OCI-LY1 (cell line): ENCODE measurements around the gene DAAM2.

ENCODE experiments used
- H2AFZ ChIP-seq: fragments of 200-600 bp; sonication (generic), shearing (Covaris generic); 2 replicates; pipeline ENCODE4 v1.6.0; 2014; ENCODE audit warnings: antibody characterized with exemption, mild to moderate bottlenecking, low read length
- H3F3A ChIP-seq: fragments of 200-600 bp; sonication (generic), shearing (Covaris generic); 2 replicates; pipeline ENCODE4 v1.6.0; 2014; ENCODE audit warnings: mild to moderate bottlenecking, antibody characterized with exemption, low read length, moderate library complexity; ENCODE audit not compliant: insufficient read depth
- H3K27ac ChIP-seq: fragments of 200-600 bp; sonication (generic); 2 replicates; pipeline ENCODE4 v1.5.1; 2014; ENCODE audit warnings: low read length, mixed run types, mild to moderate bottlenecking, low read depth; ENCODE audit not compliant: poor library complexity, severe bottlenecking
- H3K27me3 ChIP-seq: fragments of 200-600 bp; sonication (generic); 2 replicates; pipeline ENCODE4 v1.6.0; 2014; ENCODE audit warnings: antibody characterized with exemption, mild to moderate bottlenecking, low read length, moderate library complexity; ENCODE audit not compliant: insufficient read depth
- H3K36me3 ChIP-seq: fragments of 200-600 bp; sonication (generic); 2 replicates; pipeline ENCODE4 v1.6.1; 2014; ENCODE audit warnings: mild to moderate bottlenecking, antibody characterized with exemption, low read length, moderate library complexity, mixed read lengths; ENCODE audit not compliant: insufficient read depth
- H3K4me1 ChIP-seq: fragments of 200-600 bp; sonication (generic); 2 replicates; pipeline ENCODE4 v1.5.1; 2014; ENCODE audit warnings: mild to moderate bottlenecking, low read length, moderate library complexity; ENCODE audit not compliant: insufficient read depth, severe bottlenecking
- H3K4me2 ChIP-seq: fragments of 200-600 bp; sonication (generic), shearing (Covaris generic); 2 replicates; pipeline ENCODE4 v1.6.1; 2014; ENCODE audit warnings: low read length
- H3K4me3 ChIP-seq: fragments of 200-600 bp; sonication (generic); 2 replicates; pipeline ENCODE4 v1.5.1; 2014; ENCODE audit warnings: low read length, low read depth, mild to moderate bottlenecking, mixed read lengths; ENCODE audit not compliant: poor library complexity, severe bottlenecking
- H3K79me2 ChIP-seq: fragments of 200-600 bp; shearing (Covaris generic); 2 replicates; pipeline ENCODE4 v1.6.1; 2016; ENCODE audit warnings: mixed run types, low read length, mixed read lengths; ENCODE audit not compliant: insufficient read depth
- H3K9ac ChIP-seq: fragments of 200-600 bp; sonication (generic), shearing (Covaris generic); 2 replicates; pipeline ENCODE4 v1.6.1; 2014; ENCODE audit warnings: mild to moderate bottlenecking, low read length, mixed read lengths
- H3K9me2 ChIP-seq: fragments of 200-600 bp; sonication (generic), shearing (Covaris generic); 2 replicates; pipeline ENCODE4 v1.6.1; 2014; ENCODE audit warnings: low read depth, mild to moderate bottlenecking, low read length, mixed read lengths
- H3K9me3 ChIP-seq: fragments of 200-600 bp; shearing (Covaris generic); 2 replicates; pipeline ENCODE4 v1.6.1; 2014; ENCODE audit warnings: low read length, mixed read lengths
- H4K20me1 ChIP-seq: fragments of 200-600 bp; sonication (generic), shearing (Covaris generic); 2 replicates; pipeline ENCODE4 v1.6.0; 2016; ENCODE audit warnings: mild to moderate bottlenecking, low read length; ENCODE audit not compliant: insufficient read depth
- EZH2 ChIP-seq: fragments of 200-600 bp; sonication (generic), shearing (Covaris generic); IDR thresholded peaks from 2 replicates; pipeline ENCODE4 v1.8.0; 2017; ENCODE audit warnings: borderline replicate concordance, mixed run types, mild to moderate bottlenecking, antibody characterized with exemption, low read length, moderate library complexity, mixed read lengths
- TF ChIP-seq, protein P1 (sequence below): fragments of 200-600 bp; sonication (generic), shearing (Covaris generic); IDR thresholded peaks from 2 replicates; pipeline ENCODE4 v1.5.1; 2017; ENCODE audit warnings: mild to moderate bottlenecking, antibody characterized with exemption, low read length, moderate library complexity, mixed read lengths

Gene DAAM2

DNA sequence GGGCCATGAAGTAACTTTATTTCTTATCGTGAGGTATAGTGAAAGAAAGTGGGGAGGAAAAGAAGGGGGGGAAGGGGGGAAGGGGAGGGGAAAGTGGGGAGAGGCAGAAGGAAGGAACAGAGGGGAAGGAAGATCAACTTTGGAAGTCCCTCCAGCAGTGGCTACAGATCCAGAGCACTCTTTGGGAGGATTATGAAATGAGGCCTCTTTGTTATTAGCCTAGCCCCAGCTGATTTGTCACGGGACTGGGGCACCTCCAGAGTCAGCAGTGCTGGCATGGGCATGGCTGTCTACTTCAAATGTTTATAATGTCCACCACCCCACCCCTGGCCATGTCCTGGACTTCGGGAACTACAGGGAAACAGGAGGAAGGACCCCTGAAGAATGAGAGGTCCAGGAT lies 134.5 kb downstream of the DAAM2 start:
- no peaks in the 10 kb centered on the region for H3K4me1 ChIP-seq
- TF ChIP-seq, protein P1, sequence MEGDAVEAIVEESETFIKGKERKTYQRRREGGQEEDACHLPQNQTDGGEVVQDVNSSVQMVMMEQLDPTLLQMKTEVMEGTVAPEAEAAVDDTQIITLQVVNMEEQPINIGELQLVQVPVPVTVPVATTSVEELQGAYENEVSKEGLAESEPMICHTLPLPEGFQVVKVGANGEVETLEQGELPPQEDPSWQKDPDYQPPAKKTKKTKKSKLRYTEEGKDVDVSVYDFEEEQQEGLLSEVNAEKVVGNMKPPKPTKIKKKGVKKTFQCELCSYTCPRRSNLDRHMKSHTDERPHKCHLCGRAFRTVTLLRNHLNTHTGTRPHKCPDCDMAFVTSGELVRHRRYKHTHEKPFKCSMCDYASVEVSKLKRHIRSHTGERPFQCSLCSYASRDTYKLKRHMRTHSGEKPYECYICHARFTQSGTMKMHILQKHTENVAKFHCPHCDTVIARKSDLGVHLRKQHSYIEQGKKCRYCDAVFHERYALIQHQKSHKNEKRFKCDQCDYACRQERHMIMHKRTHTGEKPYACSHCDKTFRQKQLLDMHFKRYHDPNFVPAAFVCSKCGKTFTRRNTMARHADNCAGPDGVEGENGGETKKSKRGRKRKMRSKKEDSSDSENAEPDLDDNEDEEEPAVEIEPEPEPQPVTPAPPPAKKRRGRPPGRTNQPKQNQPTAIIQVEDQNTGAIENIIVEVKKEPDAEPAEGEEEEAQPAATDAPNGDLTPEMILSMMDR, result no peak
- no peak for TF ChIP-seq EZH2
- H3K36me3 ChIP-seq, result no peaks in the 10 kb centered on the region
- H2AFZ ChIP-seq, result no peak overlapping the region
- H3K4me2 ChIP-seq, result no peak overlapping the region
- no peaks in the 10 kb centered on the region for H3K9me2 ChIP-seq
- no peak overlapping the region for H3K27ac ChIP-seq
- H3K9me3 ChIP-seq, result no peaks in the 10 kb centered on the region
- H3K9ac ChIP-seq, result no peak overlapping the region
- no peak overlapping the region for H3K4me3 ChIP-seq
- H4K20me1 ChIP-seq, result no peaks in the 10 kb centered on the region
- H3K27me3 ChIP-seq, result no peaks in the 10 kb centered on the region
- no peaks in the 10 kb centered on the region for H3F3A ChIP-seq
- H3K79me2 ChIP-seq, result no peaks in the 10 kb centered on the region

DNA sequence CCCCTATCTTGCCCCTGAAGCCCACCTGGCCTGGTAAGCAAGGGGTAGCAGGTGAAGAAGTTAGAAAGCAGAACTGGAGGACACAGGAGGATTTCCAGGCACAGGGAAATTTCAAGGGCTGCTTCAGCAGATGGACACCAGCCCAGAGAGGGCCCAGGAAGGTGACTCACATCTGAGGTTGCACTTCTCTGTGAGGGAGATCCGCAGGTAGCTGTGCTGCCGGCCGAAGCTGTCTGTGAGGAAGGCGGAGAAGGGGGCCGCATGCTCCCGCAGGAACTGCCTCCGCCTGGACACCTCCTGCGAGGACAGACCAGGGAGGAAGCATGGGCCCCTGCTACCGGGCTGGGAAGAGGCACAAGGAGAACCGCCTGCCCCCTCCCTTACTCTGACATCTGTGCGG lies 135.0 kb downstream of the DAAM2 start:
- Histone ChIP-seq H3K36me3 (no peaks in the 10 kb centered on the region), H3F3A (no peaks in the 10 kb centered on the region), H3K4me3 (no peak overlapping the region), H3K27me3 (no peaks in the 10 kb centered on the region), H3K9me3 (no peaks in the 10 kb centered on the region), H3K27ac (no peak overlapping the region), H3K9ac (no peak overlapping the region), H3K4me1 (no peaks in the 10 kb centered on the region), H2AFZ (no peak overlapping the region), H4K20me1 (no peaks in the 10 kb centered on the region), H3K4me2 (no peak overlapping the region), H3K79me2 (no peaks in the 10 kb centered on the region), H3K9me2 (no peaks in the 10 kb centered on the region)
- TF ChIP-seq EZH2, result no peak
- TF ChIP-seq, protein P1, result no peak

- Histone ChIP-seq H3K79me2 (no peaks in the 10 kb centered on the region), H3K9ac (no peak overlapping the region), H3K36me3 (no peaks in the 10 kb centered on the region), H3K27me3 (no peaks in the 10 kb centered on the region), H3F3A (no peaks in the 10 kb centered on the region), H3K4me2 (no peak overlapping the region), H2AFZ (no peak overlapping the region), H3K9me2 (no peaks in the 10 kb centered on the region), H4K20me1 (no peaks in the 10 kb centered on the region), H3K27ac (no peak overlapping the region), H3K4me1 (no peaks in the 10 kb centered on the region), H3K9me3 (no peaks in the 10 kb centered on the region), H3K4me3 (no peak overlapping the region)
- no peak for TF ChIP-seq EZH2
Observed at GRCh38 chr6:39929039-39929732, 137.0 kb downstream of the DAAM2 start.
